Stimulated activated CD4-positive, alpha-beta T cell treated with anti-CD3 and anti-CD28 coated beads, Interleukin-12 subunit alpha, Interleukin-12 subunit beta, amount 100 ng/mL, for 24 hours (primary cell): ENCODE results near the gene CRYBG2.
"Not testable (repeated sequence)": the region's sequence is repeated elsewhere in the genome, so short reads cannot be mapped to it uniquely, and the experiment has no call there.

Experiments
- DNase-seq, 2 experiments: peaks; one replicate each; pipeline ENCODE4 v3.0.0-alpha.2; 2020; ENCODE audit warnings: low read depth in 2 of 2

The CRYBG2 gene

DNA sequence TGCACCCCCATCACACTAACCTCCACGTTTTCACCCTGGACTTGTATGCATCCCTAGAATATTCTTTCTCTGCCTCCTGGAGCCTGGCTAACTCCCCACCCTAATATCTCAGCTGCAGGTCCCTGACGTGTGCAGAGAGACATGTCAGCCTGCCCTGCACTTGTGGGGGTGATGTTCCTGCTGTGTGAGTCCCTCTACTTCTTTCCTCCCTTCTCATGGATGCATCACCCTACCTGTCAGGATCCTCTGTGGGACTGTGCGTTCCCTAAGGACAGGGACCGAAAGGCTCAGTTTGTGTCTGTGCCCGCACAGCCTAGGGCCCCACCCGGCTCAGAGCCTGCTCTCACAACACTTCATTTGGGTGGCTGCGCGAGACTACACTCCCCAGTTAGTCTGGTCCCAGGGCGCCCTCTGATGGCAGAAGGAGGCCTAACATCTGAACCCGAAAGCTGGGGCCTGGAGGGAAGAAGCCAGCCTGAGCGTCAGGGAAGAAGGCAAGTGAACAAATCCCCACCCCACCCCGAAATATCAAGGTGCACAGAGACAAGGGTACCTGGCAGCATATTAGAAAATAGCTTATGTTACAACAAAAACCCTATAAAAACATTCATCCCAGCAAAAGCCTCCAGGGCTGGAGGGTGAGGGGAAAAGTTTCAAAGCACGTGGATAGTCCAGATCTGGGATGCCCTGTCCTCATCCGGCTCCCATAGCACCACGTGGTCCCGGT lies 32.5 kb downstream of the CRYBG2 start:
- DNase-seq = peak; percentile 92 to 98

GRCh38 chr1:26320896-26321295 lies 33.0 kb downstream of the CRYBG2 start:
- DNase-seq = no peak

DNA sequence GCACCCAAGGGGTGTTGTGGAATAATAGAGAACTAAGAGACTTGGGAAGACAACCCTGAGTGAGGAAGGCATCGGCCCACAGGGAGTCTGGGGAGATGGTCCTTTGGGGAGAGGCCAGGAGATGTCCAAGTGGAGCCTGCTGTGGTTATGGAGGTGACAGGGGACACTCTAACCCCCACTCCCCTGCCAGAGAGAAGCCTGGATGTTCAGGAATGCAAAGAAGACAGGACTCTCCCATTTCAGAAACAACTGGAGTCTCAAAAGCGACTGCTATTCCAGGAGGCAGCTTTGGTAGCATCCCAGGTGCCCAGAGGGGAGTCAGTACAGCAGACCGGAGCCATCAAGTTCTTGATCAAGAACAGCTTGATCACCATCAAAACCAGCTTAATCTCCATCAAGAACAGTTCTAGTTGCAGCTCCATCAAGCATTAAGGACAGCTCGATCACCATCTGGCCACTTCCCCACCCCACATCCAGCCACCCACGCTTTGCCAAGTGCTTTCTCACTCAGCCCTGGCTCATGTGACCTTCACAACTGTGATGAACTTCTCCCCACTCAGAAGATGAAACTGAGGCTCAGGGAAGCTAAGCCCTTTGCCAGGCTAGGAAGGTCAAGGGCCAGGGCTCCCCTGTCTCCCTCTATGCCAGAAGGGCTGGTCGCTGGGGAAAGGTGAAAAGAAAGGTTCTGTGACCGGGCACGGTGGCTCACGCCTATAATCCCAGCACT lies 35.4 kb downstream of the CRYBG2 start:
- no peak for DNase-seq

GRCh38 chr1:26317612-26318337 lies 36.2 kb downstream of the CRYBG2 start, which contains the start of gene CD52:
TSS of gene CD52 (plus strand) at chr1:26317958. CDS start at chr1:26318018, 60 bp downstream.
- DNase-seq = peak in 1 of 2 experiments; percentile 58

- DNase-seq = no peak
Measured at GRCh38 chr1:26317146-26317545, 36.8 kb downstream of the CRYBG2 start.

- no peak for DNase-seq
Measured at GRCh38 chr1:26315874-26316850, 37.8 kb downstream of the CRYBG2 start.

DNA sequence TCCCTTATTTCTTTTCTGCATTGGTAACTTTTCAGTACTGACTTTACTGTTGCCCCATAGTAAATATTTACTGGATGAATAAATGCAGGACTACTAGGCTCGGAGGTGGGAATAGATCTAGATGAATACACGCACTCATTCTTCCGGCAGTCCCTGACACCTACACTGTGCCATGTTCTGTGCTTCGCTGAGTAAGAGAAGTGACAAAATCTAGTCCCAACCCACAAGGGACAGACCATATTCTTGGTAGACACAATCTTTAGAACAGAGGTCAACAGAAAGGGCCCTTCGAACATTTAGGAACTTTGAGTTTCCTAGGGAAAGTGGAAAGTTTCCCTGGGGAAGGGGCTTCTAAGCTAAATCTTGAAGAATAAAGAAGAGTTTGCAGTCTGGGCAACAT lies 39.4 kb downstream of the CRYBG2 start:
- DNase-seq = no peak

GRCh38 chr1:26307966-26308899 lies 45.7 kb downstream of the CRYBG2 start:
- not testable (repeated sequence) for DNase-seq

- no peak for DNase-seq
Measured at GRCh38 chr1:26307363-26307781, 46.6 kb downstream of the CRYBG2 start.

GRCh38 chr1:26306290-26307229 lies 47.4 kb downstream of the CRYBG2 start, which contains the start of gene UBXN11:
TSS of gene UBXN11 (minus strand) at chr1:26306636. CDS start at chr1:26302883, 3,753 bp downstream.
- peak; percentile 83 to 92 for DNase-seq

GRCh38 chr1:26305667-26306289 lies 48.2 kb downstream of the CRYBG2 start:
- DNase-seq = no peak

- DNase-seq = no peak
Measured at GRCh38 chr1:26302733-26303405, 51.1 kb downstream of the CRYBG2 start.

DNA sequence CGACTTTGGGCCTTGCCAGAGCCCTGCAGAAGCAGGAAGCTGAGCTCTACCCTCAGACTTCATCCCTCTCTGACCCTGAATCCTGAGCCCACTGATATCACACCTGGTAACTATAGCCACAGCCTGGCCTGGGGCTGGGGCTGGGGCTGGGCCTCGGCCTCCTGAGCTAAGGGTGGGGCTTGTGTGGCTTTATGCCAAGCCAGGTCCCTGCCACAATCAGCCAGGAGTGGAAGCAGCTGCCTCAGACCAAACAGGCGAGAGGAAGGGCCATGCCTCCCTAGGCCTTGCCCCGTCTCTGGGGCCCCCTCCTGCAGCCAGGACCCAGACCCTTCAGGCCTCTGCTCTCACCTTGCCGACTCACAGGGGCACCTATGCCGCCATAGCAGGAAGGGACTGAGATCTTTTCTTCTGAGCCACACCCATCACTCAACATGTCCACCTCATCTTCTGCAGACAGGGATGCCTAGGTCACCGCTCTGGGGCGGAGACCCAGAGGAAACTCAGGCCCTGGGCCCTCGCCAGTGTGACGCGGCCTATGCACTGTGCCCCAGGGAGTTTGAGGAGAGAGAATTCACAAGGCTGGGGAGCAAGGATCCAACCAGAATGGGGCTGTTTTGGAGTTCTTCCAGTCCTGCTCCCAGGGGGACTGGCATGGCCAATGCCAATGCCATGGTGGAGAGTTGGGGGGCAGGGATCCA lies 53.2 kb downstream of the CRYBG2 start:
- no peak for DNase-seq

DNA sequence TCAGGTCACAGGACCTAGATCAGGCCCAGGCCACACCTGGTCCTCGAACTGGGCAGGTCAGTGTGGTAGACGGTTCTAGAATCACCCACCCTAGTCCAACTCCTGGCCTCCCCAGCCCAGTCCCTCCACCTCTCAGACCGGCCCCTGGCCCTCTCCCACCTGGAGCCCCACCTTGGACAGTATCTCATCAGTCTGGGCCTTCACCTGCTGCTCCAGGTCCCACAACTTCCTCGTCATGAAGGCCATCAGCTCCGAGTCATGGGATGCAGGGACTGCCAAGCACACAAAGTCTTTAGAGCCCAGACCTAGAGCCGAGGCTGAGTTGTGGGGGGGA lies 56.2 kb downstream of the CRYBG2 start:
- DNase-seq = no peak

GRCh38 chr1:26297057-26297790 lies 56.7 kb downstream of the CRYBG2 start:
- DNase-seq = no peak

DNA sequence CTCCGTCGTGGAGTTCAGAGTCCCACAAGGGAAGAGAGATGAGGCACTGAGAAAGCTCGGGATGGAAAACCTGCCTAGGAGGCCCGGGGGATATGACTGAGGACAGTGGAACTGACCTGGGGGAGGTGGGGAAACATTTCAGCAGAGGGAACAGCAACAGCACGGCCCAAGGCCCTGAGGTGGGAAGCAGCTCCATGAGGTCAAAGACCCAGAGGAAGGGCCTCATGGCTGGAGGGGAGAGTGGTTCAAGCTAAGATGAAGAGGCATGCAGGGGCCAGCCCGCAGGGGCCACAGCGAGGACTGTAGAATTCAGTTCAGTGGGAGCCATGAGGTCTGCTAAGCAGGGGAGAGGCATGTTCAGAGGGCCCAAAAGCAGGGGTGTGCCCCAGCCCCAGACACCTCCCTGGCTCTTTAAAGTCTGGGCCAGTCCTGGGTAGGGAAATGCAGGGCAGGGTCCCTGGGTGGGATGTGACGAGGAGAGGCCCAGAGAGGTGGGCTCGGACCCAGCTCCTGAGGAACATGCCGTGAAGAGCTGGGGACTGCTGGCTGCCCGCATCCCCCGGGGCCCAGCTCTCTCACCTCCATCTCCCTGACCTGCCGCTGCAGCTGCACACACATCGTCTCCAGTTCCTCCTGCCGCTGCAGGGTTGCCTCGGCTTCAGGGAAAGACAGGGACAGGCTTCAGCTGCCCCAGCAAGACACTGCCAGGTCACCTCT lies 57.4 kb downstream of the CRYBG2 start:
- no peak for DNase-seq
